Measurements from ENCODE around the gene NUTF2.

GRCh38 chr16:67883146-67883871 is 36.6 kb downstream of the NUTF2 start:
- TF ChIP-seq CTCF (IDR thresholded peaks at IDR 0.05; ENCODE audit: low read depth, low read length, poor library complexity, severe bottlenecking) (no peak), EZH2phosphoT487 (IDR thresholded peaks at IDR 0.05; ENCODE audit: borderline replicate concordance, low read length) (no peak)
